Endometrial microvascular endothelial cells (primary cell): ENCODE data around the gene DAB2. TPM values are rescaled to one million over a fixed set of nuclear protein-coding genes. Genes with fewer than 3 reads are reported as not detected.
"Not testable (repeated sequence)": the region's sequence is repeated elsewhere in the genome, so short reads cannot be mapped to it uniquely, and the experiment has no call there.

Source experiments
- in situ Hi-C: cut with HindIII; loops from 2 replicates; pipeline ENCODE4 v1.10.0; 2017; ENCODE audit warnings: low sequenced_read_pairs, low pct_unique_long_range_greater_than_20kb; ENCODE audit errors: inconsistent ontology term
- total RNA-seq: library from RNA; depleted of rRNA; stranded (reverse); fragments of >200 nt; gene quantifications from one replicate; pipeline ENCODE4 v1.2.3, GENCODE V29; 2015; ENCODE audit errors: inconsistent ontology term

DAB2 gene
- total RNA-seq, 1 donor from 2014 or later, result 111 TPM

- in situ Hi-C loops, result no loop called here
Measured at GRCh38 chr5:39426746-39427105, 1.9 kb upstream of the DAB2 start.

GRCh38 chr5:39426051-39426745, 1.4 kb upstream of the DAB2 start:
- in situ Hi-C loops, result no loop called here

- in situ Hi-C loops, result loop anchor here (5.0 kb wide), 2 partner anchors 44 to 119 kb away; no protein-coding TSS in a partner anchor
Measured at GRCh38 chr5:39423331-39423751, 1.4 kb downstream of the DAB2 start.

- in situ Hi-C loops, result loop anchor here (5.0 kb wide), 2 partner anchors 44 to 119 kb away; no protein-coding TSS in a partner anchor
Measured at GRCh38 chr5:39422728-39423285, 2.0 kb downstream of the DAB2 start.

- in situ Hi-C loops, result loop anchor here (5.0 kb wide), 2 partner anchors 45 to 120 kb away; no protein-coding TSS in a partner anchor
Measured at GRCh38 chr5:39422036-39422606, 2.7 kb downstream of the DAB2 start.

GRCh38 chr5:39420482-39421145, 4.2 kb downstream of the DAB2 start:
- in situ Hi-C loops, result loop anchor here (5.0 kb wide), 2 partner anchors 47 to 122 kb away; no protein-coding TSS in a partner anchor

- in situ Hi-C loops, result loop anchor here (5.0 kb wide), 2 partner anchors 48 to 123 kb away; no protein-coding TSS in a partner anchor
Measured at GRCh38 chr5:39419796-39420195, 5.0 kb downstream of the DAB2 start.

GRCh38 chr5:39417979-39418378, 6.8 kb downstream of the DAB2 start:
- in situ Hi-C loops, result no loop called here

- in situ Hi-C loops, result no loop called here
Measured at GRCh38 chr5:39415201-39415600, 9.6 kb downstream of the DAB2 start.

GRCh38 chr5:39414426-39414825, 10.4 kb downstream of the DAB2 start:
- in situ Hi-C loops, result no loop called here

- in situ Hi-C loops, result no loop called here
Measured at GRCh38 chr5:39413771-39414170, 11.0 kb downstream of the DAB2 start.

- in situ Hi-C loops, result no loop called here
Measured at GRCh38 chr5:39412721-39413394, 11.9 kb downstream of the DAB2 start.

- in situ Hi-C loops, result no loop called here
Measured at GRCh38 chr5:39411985-39412384, 12.8 kb downstream of the DAB2 start.

GRCh38 chr5:39411061-39411460, 13.7 kb downstream of the DAB2 start:
- in situ Hi-C loops, result no loop called here

GRCh38 chr5:39409033-39409432, 15.7 kb downstream of the DAB2 start:
- in situ Hi-C loops, result no loop called here

GRCh38 chr5:39405083-39405843, 19.5 kb downstream of the DAB2 start:
- in situ Hi-C loops, result no loop called here

- in situ Hi-C loops, result not testable (repeated sequence)
Measured at GRCh38 chr5:39403761-39404160, 21.0 kb downstream of the DAB2 start.

GRCh38 chr5:39402140-39402539, 22.6 kb downstream of the DAB2 start:
- in situ Hi-C loops, result not testable (repeated sequence)
